Fibroblast of skin of scalp (primary cell): ENCODE data around the gene UBN1. TPM values are rescaled to one million over a fixed set of nuclear protein-coding genes. Genes with fewer than 3 reads are reported as not detected.

ENCODE experiments used
- DNase-seq: peaks from one replicate; pipeline ENCODE4 v3.0.0-alpha.2; 2013
- polyA plus RNA-seq, 2 experiments: library from polyadenylated mRNA; unstranded; fragments of 120-200 nt; gene quantifications; one replicate each; pipeline ENCODE4 v1.2.1, GENCODE V29; 2013; ENCODE audit not compliant: insufficient read length in 2 of 2

The UBN1 gene
- 24.7 TPM for polyA plus RNA-seq (2013, experiment 1 of 2; ENCODE audit: insufficient read length)
- 24.5 TPM for polyA plus RNA-seq (2013, experiment 2 of 2; ENCODE audit: insufficient read length)

- DNase-seq, result peak; percentile 97
Observed at GRCh38 chr16:4846901-4847773, at the start of gene UBN1, which contains the start of gene GLYR1. UBN1 (plus strand) TSS chr16:4847481; CDS start chr16:4852918, 5,437 bp downstream. GLYR1 (minus strand) TSS chr16:4847288; CDS start chr16:4847265, 23 bp downstream.

DNA sequence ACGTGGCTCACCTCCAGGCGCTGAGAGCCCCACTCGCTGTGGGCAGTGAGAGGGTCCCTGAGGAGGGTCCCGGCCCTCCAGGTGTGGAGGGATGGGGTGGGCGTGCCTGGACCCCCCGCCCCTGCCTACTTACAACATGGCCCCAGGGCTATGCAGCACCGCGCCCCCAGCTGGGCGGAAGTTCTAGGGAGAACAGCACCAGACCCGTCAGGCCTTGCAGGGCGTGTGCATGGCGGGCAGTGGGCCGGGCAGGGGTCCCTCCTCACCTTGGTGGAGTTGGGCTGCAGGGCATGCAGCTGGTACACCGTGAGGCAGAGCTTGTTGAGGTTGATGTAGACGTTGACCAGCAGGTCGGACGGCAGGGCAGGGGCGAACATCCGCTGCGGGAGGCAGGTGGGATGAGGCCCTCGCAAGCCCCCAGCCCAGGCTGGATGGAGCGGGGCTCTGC lies 49.5 kb upstream of the UBN1 start:
- no peak for DNase-seq

GRCh38 chr16:4798456-4798855 lies 48.8 kb upstream of the UBN1 start:
- no peak for DNase-seq

- no peak for DNase-seq
Observed at GRCh38 chr16:4799171-4799855, 48.0 kb upstream of the UBN1 start.

GRCh38 chr16:4800290-4801041 lies 46.8 kb upstream of the UBN1 start:
- DNase-seq, result no peak

- DNase-seq, result no peak
Observed at GRCh38 chr16:4801051-4801961, 46.0 kb upstream of the UBN1 start.

GRCh38 chr16:4801962-4802658 lies 45.2 kb upstream of the UBN1 start, which contains the start of gene ROGDI:
ROGDI (minus strand) TSS chr16:4802633; CDS start chr16:4802571, 62 bp downstream.
- DNase-seq, result peak; percentile 9

- DNase-seq, result peak; percentile 93
Observed at GRCh38 chr16:4802659-4803287, 44.5 kb upstream of the UBN1 start.

- DNase-seq, result peak; percentile 60
Observed at GRCh38 chr16:4803401-4803844, 43.9 kb upstream of the UBN1 start.

- DNase-seq, result no peak
Observed at GRCh38 chr16:4803898-4804762, 43.2 kb upstream of the UBN1 start.

DNA sequence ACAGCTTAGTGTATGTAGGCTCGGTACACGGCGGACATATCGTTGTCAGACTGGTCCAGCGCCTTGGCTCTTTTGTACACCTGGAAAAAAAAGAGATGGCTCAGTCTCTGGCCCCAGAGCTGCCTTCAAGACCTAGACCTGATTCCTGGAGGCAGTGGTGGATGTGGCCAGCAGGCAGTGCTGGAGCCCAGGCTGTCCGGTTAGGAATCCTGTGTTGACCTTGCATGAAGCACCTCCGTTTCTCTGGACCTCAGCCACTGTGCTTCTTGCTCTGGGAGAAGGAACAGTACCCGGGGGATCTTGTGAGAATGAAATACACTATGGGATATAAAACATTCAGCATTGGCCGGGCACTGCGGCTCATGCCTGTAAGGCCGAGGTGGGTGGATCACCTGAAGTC lies 42.0 kb upstream of the UBN1 start:
- no peak for DNase-seq

- DNase-seq, result no peak
Observed at GRCh38 chr16:4806280-4806679, 41.0 kb upstream of the UBN1 start.

DNA sequence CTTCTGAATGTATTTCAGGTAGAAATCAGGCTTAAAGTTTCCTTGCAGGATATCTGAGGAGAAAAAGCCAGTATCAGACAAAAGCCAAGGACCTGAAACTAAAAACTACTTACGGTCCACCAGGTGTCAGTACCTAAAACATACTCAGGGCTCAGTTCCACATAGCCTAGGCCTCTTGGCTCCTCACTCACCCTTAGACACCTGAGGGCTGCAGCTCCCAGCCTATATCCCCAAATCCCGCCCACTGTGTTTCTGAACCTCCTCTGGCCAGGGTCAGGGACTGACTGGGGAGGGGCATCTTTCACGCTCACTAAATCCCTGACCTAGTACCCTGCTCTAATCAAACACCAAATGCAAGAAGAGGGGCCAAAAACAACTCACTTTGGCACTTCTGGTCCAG lies 36.0 kb upstream of the UBN1 start:
- no peak for DNase-seq

DNA sequence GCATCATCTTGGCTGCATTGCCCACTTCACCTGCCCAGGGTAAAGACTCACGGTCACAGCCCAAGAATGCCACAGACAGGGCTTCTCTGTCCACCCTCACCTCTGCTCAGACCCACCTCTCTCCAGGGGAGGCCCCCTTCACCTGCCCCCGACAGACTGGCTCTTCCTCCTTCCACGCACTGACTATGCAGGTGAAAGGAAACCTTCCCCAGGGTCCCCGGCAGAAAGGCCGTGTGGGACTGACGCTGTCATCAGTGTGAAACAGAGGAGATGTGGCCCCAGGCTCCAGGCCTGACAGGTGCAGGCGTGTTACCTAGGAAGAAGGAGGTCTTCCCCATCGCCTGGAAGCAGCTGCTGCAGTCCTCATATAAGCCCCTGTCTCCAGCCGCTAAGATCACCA lies 35.5 kb upstream of the UBN1 start:
- no peak for DNase-seq

DNA sequence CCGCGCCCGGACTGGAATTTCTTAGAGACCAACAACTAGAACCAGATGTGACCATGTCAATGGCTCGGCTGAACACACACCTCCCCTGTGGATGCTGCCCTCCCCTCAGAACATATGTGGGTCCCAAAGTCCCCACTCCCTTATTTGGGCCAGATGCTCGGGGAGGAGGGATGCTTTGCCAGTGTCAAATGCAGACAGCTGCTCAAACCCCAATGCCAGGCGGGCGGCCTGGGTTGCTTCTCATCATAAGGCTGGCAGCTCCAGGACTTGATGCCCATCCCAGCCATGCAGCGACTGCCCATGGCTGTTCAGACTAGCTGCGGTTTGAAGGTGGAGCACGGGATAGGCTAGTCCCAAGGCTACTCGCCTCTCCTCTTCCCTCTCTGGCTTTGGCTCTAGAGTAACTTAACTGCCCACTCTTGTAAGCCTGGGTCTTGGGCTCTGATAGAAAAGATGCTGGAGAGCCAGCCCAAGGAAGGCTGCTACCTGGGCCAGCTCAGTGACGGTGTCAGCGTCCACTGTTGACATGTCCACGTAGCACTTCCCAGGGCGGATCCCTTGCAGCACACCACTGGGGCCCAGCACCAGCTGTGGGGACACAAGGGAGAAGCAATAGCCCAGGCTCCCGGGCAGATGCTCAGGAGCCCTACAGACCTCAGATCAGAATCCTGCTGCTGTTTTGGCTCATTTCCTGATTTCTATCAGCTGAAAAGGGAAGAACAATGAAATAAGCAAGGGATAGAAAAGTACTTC lies 33.9 kb upstream of the UBN1 start:
- no peak for DNase-seq

- no peak for DNase-seq
Observed at GRCh38 chr16:4814046-4814445, 33.2 kb upstream of the UBN1 start.

GRCh38 chr16:4814542-4815173 lies 32.6 kb upstream of the UBN1 start:
- no peak for DNase-seq

DNA sequence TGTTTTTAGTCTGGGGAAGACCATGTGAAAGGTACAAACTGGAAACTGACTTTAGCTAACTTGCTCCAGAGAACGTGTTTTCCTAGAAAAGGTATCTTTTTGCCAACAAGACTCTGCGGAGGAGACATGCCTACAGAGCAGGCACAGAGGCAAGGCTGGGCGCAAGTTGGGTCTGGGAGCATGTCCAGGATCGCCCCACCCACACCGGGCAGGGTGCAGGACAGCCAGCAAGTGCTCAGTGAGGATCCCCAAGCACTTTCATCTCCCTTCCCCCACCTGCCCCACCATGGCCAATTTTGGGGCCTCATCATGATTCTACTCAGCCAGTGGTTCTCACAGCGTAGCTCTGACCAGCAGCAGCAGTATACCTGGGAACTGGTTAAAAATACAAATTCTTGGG lies 26.6 kb upstream of the UBN1 start:
- no peak for DNase-seq
